HG02588 (cell line): ENCODE data around the gene CELA3B.
"Not testable (repeated sequence)": the region's sequence is repeated elsewhere in the genome, so short reads cannot be mapped to it uniquely, and the experiment has no call there.

Source experiments
- ATAC-seq: cut with Tn5 transposase; IDR thresholded peaks from one replicate; pipeline ENCODE4 v1.9.1; 2021; ENCODE audit warnings: mild to moderate bottlenecking, moderate library complexity; ENCODE audit not compliant: unreplicated experiment

CELA3B gene

DNA sequence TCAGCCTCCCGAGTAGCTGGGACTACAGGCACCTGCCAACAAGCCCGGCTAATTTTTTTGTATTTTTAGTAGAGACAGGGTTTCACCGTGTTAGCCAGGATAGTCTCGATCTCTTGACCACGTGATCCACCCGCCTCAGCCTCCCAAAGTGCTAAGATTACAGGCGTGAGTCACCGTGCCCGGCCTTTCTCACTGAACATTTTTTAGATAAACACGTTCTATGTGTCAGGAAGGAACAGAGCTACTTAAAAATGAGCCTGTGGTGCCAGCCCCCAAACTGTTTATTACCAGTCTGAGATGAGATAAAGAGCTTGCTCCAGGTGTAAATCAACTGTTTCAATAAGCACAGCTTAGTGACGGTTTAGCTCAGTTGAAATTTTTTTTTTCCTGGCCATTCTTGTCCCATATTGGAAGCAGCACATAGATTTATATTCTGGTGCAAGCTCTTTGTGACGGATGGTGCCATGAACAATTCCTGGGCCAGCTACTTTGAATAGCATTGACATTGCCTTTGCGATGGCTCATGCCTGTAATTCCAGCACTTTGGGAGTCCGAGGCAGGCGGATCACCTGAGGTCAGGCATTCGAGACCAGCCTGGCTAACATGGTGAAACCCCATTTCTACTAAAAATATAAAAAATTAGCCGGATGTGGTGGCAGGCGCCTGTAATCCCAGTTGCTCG lies 33.7 kb upstream of the CELA3B start:
- not testable (repeated sequence) for ATAC-seq

DNA sequence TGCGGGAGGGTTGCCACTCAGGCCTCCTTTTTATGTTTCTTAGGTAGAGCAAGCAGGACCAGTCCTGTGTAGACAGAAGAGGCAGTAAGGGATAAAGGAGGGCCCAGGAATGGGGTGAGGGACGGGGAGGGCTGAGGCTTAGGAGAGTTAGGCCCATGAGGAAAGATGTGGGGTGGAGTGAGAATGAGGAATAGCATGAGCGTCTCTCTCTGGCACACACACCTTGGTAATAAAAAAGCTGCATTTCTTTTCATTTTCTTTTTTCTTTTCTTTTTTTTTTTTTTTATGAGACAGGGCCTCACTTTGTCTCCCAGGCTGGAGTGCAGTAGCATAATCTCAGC lies 32.1 kb upstream of the CELA3B start:
- ATAC-seq = no peak

DNA sequence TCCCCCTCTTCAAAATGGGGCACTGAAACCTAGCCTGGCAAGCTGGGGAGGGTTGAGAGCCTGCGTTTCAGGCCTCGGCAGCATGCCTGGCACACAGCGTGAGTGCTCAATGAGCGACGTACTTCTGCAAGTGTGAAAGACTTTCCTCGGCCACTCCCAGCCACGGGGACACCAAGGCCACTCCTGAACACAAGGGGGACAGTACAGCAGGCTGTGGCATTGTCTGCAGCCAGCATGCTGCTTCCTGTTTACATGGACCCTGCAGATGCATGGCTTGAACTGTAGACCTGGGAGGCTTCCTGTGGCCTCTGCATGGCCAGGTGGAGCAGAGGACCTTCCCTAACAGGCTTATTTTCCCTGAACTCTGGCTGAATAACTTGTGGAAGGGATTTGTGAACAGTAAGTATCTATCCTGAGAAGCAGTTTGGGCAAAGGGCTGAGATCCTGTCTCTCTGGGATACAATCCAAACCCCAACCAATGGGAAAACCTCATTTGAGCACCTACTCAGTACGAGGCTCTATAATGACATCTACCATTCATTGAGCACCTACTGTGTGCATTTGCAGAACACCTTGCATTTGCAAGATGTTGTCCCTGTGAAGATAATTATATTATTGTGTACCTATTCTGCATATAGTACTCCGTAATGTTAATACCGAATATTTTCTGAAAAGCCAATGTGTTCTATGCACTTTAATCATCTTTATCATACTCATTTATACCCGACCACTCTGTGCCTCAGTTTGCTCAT lies 29.8 kb upstream of the CELA3B start:
- no peak for ATAC-seq

DNA sequence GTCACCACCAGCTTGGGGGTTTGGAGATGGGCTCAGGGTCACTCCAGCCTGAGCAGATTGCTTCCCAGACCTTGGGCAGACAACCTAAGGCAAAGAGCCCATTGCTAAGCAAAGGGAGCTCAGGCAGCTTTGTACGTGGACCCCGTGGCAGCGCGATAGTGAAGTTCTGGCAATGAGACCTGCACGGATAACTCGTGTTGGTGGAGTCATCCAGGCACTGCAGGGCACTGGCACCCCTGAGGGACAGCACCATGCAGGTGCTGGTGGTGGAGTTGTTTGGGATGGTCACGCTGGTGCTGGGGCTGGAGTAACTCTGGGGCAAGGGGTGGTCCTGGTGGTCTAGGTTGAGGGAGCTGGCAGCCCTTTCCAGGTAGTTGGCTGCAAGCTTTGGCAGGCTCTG lies 26.1 kb upstream of the CELA3B start:
- no peak for ATAC-seq

DNA sequence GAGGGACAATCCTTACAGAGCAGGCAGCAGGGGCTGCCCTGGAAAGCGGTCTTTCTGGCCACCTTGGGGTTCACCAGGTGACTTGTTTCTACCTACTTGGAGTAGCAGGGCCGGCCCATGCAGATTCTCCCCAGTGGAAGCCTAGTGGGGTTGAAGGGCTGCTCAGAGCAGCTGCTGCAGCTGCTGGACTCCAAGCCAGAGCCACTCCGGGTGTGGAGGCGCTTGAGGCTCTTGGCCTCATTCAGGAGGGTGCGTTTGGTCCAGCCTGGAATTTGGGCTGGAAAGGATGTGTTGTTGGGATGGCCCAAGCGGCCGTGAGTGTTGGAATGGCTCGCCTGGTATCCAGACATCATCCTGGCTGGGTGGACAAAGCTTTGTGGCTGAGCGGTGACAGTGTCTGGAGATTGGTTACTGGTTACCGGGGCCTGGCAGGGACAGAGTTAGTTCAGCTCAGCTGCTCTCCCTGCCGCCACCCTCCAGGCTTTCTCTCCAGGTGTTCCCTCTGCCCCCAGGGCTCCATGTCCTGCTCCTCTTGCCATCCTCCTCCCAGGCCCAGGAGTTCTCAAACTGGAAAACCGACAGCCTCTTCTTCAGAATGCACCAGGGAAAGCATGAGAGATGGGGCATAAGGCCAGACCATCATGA lies 25.5 kb upstream of the CELA3B start:
- ATAC-seq = no peak

DNA sequence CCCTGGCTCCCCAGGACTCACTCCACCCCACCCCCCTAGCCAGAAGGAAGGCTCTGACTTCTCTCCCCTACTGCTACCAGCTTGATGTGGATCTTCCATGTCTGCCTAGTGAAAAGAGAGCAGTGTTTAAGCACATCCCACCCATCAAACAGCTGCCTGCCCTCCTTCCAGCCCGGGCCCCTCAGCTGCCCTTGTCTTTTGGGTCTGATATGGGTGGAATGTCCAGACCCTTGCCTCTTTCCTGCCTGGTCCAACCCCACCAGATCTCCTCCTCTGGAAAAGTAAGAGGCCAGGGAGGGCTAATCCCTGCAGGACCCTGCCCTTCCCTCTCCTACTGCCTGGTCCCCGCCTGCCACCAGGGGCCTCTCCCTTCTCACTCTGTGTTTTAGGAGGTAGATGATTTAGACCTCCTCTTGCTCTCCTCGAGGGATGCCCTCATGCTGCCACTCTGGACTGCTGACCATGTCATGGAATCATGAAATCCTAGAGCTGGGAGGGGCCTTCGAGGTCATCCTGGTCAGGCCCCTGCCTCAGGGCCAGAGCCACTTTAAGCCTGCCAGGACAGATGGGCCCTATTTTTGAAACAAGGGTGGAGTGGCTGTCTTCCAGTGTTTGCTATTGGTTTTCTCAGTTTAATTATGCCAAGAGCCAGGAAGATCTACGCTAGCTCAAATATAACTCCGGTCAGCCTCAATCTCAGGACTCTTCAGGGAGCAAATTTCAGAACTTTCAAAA lies 23.9 kb upstream of the CELA3B start:
- ATAC-seq = no peak

DNA sequence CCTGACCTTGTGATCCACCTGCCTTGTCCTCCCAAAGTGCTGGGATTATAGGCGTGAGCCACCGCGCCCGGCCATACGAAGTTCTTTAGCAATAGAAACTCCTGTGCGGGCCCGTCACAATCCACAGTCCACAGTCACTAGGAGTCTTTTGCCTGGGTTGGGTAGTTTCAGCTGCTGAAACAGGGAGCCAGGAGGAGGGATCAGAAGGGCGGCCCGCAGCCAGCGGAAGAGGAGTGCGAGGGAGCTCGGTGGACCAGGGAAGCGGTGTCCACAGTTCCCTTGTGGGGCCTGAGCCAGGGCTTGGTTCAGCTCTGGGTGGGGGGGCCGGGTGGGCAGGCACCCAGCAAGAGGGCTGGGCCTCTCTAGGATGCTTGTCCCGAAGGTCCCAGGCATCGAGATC lies 21.8 kb upstream of the CELA3B start:
- ATAC-seq = no peak

DNA sequence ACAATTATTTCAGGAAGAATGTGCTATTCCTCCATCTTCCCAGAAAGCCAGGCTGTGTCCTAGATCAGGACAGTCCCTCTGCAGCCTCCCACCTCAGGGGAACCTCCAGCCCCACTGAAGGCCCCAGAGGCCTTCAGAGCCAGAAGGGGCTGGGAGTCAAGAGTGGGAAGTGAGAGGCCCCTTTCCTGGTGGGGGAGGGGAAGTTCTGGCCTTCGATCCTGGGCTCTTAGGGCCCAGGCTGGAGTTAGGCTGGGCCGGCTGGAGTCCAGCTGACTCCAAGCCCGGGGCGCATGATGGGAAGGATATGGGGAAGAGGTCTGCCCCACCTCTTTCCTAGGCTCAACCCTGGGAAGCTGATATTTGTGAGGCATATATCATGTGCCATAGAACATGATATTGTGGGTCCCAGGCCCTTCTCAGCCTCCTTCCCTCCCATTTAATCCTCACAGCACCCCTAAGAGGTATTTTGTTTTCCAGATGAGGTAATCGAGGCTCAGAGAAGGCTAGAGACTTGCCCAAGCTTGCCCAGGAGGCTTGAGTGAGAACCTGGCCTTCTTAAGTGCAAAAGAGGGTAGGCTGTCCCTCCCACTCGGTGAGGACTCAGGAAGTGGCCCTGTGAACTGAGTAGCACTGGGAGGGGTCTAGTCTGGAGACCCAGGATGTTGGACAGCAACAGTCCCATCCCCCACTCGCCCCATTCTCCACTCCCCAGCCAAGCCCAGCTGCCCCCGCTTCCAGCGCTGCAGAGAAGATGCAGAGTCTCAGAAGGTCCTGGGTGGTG lies 21.1 kb upstream of the CELA3B start:
- ATAC-seq = no peak

DNA sequence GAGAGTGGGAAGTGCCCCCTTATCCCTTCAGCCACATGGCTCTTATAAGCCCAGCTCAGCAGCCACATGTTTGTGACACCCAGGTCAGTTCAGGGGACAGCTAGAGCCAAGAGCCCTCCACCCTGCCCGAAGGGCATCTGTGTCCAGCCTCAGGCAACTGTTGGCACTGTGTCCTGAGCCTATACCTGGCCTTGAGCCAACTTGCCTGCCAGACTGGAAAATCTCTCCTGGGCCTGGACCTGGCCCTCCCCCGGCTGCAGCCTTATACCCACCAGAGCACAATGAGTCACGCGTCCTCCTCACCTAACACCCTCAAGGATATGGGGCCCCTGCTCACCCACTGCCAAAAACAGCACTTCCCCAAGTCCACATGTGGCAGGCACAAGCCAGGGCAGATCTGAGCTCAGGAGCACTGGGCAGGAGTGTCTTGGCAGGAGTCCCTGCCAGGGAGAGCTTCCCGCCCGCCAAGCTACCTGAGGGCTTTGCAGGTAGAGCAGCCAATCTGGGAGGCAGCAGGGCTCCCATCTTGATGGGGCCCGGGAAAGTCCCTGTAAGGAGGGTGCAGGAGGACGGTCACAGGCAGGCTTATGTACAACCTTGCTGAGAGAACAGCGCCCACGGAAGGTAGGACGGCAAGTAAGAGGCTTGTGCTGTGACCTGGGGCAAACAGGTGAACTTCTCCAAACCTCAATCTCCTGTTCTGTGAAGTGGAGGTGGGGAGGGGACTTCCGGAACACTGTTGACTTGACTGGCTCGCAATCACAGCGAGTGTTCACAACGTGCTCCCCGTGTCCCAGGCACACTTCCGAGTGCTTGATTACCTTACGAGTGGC lies 19.9 kb upstream of the CELA3B start:
- no peak for ATAC-seq

DNA sequence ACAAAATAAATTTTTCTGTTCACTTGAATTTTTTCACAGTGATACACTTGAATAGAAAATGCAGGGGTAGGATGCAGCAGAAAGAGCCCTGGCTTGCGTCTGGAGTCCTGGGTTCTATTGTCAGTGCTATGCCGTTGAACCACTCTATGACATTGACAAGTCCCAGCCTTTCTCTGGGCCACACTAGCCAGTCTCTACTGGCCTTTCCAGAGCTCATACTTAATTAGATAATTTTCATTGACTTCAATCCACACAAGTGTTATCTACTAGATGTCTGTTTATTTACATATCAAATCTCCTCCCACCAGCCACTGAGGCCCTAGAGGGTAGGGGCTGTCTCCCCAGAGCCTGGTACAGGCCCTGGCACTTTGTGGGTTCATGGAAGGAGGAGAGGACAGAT lies 15.5 kb upstream of the CELA3B start:
- ATAC-seq = no peak

DNA sequence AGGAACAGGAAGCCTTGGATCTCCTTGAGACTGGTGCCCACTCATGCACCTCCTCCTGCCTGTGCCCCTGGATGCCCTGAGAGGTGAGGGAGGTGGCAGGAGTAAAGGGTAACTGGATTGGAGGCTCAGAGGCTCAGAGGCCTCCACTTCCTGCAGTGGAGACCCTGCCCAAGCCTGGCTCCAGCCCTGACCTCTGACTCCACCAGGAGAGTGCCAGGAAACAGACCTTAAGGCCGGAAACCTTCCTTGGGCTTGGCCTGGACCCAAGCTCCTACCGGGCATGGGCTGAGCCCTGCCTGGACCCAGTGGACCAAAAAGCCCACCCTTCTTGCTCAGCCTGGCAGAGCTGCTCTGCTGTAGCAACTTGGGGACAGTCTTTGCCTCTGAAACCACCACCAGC lies 15.0 kb upstream of the CELA3B start:
- no peak for ATAC-seq

DNA sequence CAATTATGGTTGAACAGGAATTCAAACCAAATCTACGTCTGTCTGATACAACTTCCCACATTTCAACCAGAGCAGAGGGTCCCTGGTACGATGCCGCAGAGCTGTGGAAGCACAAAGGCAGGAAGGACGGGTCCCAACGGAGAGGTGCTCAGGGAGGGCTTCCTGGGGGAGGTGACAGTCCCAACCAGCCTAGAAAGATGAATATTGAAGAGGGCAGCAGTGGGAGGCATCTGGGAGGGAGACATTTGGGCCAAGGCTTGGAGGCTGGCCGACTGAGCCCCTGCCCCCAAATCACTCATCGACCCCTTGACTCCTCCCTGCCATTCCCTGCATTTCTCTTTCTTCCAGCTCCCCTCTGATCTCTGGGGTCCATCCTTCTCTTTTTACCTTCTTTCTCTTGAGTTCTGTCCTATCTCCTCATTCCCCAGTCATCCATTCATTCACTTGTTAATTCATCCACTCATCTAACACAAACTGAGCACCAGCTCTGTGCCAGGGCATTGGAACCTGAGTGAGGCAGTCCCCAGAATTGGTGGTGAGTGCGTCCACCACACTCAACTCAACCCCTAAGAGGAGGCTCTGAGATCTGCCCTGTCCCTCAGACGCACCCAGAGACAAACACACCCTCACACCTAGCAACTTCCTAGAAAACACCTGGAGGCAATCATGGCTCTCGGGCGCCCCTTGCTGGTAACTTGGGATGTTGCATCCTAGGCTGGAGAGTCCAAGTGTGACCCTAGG lies 13.2 kb upstream of the CELA3B start:
- ATAC-seq = no peak

DNA sequence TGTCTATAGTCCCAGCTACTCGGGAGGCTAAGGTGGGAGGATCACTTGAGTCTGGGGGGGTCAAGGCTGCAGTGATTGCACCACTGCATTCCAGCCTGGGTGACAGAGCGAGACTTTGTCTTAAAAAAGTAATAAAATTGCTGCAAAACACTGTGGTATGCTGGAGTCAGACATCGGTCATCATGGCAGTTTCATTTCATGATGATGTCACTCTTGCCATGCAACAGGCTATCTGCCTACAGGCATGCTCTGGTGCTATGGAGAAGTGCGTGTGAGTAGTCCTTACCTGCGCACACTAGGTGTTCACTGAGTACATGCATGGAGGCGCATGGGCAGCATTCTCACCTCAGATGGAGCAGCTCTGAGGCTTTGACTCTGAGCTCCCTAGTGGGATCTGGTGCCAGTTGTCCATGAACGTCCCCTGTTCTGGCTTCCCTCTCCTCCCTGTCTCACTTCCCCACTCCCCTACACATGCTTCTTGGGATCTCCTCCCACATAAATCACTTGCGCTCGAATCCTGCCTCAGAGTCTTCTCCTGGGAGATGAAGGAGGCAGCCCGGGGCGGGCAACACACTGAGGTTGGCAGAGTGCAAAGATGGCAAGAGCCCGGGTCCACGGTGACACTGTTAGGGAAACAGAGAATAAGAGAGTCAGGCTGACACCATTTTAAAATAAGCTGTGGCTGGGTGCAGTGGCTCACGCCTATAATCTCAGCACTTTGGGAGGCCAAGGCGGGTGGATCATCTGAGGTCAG lies 10.4 kb upstream of the CELA3B start:
- no peak for ATAC-seq

DNA sequence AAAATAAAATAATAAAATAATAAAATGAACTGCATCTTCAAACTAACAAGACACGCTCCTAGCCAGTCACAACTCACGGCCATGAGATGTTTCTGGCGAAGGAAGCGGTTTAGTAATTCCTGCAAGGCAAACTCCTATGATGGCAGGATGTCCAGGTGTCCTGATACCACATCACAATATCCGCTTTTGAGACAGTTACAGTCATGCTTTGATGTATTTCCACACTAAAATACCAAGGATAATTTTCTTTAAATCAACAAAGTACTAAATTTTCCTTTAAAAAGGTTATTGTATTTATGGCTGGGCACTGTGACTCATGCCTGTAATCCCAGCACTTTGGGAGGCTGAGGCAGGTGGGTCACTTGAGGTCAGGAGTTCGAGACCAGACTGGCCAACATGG lies 9.6 kb upstream of the CELA3B start:
- ATAC-seq = not testable (repeated sequence)

DNA sequence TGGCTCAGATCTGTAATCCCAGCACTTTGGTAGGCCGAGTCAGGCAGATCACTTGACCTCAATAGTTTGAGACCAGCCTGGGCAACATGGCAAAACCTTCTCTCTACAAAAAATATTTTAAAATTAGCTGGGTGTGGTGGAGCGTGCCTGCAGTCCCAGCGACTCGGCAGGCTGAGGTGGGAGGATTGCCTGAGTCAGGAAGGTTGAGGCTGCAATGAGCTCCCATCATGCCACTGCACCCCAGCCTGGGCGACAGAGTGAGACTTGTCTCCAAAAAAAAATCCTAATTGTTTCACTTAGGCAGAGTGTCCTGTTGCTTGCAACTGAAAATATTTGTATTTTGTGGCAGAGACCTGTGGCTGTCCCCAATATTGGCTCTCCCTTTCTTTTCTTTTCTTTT lies 7.8 kb upstream of the CELA3B start:
- ATAC-seq = not testable (repeated sequence)

DNA sequence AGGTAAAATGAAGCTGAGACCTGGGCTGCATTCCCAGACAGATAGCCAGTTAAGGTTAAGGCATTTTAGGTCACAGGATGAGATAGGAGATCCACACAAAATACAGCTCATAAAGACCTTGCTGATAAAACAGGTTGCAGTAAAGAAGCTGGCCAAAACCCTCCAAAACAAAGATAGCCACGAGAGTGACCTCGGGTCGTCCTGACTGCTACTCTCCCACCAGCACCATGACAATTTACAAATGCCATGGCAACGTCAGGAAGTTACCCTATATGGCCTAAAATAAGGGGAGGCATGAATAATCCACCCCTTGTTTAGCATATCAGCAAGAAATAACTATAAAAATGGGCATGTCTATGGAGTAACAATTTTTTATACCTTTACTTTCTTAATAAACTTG lies 6.3 kb upstream of the CELA3B start:
- ATAC-seq = not testable (repeated sequence)

DNA sequence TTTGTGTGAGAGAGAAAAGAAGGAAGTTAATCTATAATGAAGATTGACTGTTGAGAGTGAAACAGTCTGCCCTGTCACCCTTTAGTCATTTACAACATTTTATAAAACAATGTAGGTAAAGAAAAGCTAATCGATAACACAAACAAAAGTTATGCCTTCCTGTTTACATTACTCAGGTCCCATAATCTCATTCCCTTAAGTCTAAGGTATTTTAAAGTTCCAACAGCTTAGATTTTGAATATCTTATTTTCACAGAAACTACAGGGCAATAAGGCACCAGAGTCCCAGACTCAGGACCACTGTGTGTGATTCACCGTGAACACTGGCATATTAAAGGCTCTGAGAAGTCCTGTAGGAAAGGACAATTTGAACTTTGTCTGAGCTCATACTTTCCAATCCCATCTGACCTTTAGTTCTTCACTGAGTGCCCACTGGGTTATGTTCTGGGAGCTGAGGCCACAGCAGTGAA lies 3.8 kb upstream of the CELA3B start:
- not testable (repeated sequence) for ATAC-seq

DNA sequence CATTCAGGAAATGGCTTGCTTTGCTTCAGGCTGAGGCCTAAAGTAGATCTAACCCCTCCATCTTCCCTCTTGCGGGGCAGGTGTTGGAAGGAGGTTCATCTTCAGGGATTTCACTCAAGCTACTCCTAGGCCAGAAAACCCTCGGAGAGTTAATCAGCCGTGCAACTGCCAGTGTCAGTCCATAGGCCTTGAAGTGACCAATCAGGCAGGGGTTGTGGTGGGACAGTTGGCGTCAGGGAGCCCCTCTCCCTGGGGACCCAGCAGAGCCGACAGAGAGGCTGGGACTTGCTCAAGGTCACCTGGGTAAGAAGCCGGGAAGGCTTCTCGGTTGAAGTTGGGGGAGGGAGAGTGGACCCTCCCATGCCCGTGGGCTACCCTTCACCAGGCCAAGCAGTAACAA lies 2.9 kb upstream of the CELA3B start:
- ATAC-seq = not testable (repeated sequence)
